Esophagus squamous epithelium (tissue), 4 donors: ENCODE results near the gene A2ML1.

Experiments used
- POLR2A ChIP-seq, 4 donors: fragments of 450-650 bp; IDR thresholded peaks; one replicate each; pipeline ENCODE4 v1.6.1; 2017; ENCODE audit warnings: antibody characterized with exemption in 4 of 4, mild to moderate bottlenecking in 4 of 4, moderate library complexity in 3 of 4
- TF ChIP-seq, protein P1 (sequence below), 6 experiments: fragments of 450-650 bp in 4 of 6; fragments of 200-600 bp in 2 of 6; sonication (generic) in 2 of 6; IDR thresholded peaks; one replicate each; pipeline ENCODE4 v1.5.1; 2016 to 2019; ENCODE audit warnings: antibody characterized with exemption in 6 of 6, mild to moderate bottlenecking in 4 of 6, moderate library complexity in 4 of 6

- TF ChIP-seq, protein P1, sequence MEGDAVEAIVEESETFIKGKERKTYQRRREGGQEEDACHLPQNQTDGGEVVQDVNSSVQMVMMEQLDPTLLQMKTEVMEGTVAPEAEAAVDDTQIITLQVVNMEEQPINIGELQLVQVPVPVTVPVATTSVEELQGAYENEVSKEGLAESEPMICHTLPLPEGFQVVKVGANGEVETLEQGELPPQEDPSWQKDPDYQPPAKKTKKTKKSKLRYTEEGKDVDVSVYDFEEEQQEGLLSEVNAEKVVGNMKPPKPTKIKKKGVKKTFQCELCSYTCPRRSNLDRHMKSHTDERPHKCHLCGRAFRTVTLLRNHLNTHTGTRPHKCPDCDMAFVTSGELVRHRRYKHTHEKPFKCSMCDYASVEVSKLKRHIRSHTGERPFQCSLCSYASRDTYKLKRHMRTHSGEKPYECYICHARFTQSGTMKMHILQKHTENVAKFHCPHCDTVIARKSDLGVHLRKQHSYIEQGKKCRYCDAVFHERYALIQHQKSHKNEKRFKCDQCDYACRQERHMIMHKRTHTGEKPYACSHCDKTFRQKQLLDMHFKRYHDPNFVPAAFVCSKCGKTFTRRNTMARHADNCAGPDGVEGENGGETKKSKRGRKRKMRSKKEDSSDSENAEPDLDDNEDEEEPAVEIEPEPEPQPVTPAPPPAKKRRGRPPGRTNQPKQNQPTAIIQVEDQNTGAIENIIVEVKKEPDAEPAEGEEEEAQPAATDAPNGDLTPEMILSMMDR (IDR thresholded peaks at IDR 0.05) = no peak
- no peak for TF ChIP-seq POLR2A (IDR thresholded peaks at IDR 0.05)
These were observed 40.9 kb upstream of the A2ML1 start for GRCh38 chr12:8781381-8782127.
